ENCODE measurements around the gene SEPTIN6.

SEPTIN6 gene

DNA sequence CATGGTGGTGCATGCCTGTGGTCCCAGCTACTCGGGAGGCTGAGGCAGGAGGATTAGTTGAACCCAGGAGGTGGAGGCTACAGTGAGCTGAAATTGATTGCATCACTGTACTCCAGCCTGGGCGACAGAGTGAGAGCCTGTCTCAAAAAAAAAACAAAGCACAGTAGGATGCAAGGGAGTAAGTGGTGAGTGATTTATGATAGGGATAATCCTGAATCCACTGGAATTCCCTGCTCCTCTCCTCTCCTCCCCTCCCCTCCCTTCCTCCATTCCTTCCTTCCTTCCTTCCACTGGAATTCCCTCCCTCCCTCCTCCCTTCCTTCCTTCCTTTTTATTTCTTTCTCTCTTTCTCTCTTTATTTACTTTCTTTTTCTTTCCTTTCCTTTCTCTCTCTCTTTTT is 45.9 kb downstream of the SEPTIN6 start:
- no peak for TF ChIP-seq GATA2 (IDR thresholded peaks at IDR 0.05; ENCODE audit: low read depth, low read length)
- TF ChIP-seq GATA3 (IDR thresholded peaks at IDR 0.05; ENCODE audit: low read depth, low read length): no peak

DNA sequence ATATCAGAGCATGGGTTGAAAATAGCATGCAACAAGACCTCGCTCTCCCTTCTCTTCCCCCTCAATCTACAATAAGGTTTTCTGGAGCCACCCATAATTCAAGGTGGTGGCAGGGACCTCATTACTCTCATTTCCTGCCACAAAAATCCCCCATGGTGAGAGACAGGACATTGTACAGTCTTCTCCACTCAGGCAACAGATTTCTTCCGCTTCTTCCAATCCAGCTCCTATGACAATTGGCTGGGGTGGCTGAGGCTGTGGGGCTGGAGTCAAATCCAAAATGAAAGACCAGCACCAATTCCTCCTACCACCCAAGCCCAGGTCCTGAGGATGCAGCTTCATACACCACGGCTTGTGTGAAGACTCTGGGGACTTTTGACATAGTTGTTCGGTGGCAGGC is 46.5 kb downstream of the SEPTIN6 start:
- no peak for TF ChIP-seq GATA2 (IDR thresholded peaks at IDR 0.05; ENCODE audit: low read depth, low read length)
- TF ChIP-seq GATA3 (IDR thresholded peaks at IDR 0.05; ENCODE audit: low read depth, low read length): no peak

DNA sequence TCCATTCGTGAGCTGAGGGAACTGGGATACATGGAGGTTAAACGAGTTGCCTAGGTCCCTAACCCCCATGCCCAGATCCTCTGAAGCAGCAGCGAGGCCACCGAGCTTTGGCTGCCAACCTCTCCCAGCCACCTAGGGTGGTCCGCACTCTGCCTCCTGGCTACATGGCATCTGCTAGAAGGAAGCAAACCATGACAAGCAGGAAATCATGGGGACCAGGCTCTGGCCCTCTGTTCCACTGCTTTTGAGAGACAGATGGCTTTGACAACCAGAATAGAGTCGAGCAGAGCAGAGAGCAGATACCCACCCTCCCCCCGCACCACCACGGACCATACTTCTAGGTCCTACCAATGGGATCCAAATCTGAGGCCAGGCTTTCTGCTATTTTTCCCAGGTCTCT is 49.3 kb downstream of the SEPTIN6 start:
- TF ChIP-seq GATA3 (IDR thresholded peaks at IDR 0.05; ENCODE audit: low read depth, low read length) (no peak), GATA2 (IDR thresholded peaks at IDR 0.05; ENCODE audit: low read depth, low read length) (no peak)

All from SH-SY5Y (cell line).